GM18951 (cell line): ENCODE results near the gene MAP3K7CL.

ENCODE experiments used
- POLR2A ChIP-seq: IDR thresholded peaks from 4 replicates; pipeline ENCODE4 v1.6.1; 2011; ENCODE audit warnings: mild to moderate bottlenecking; ENCODE audit not compliant: insufficient read length, insufficient read depth; ENCODE audit errors: extremely low read depth
- in situ Hi-C: fragments of 300-500 bp; cut with MboI; formaldehyde crosslinking; loops from one replicate; pipeline ENCODE4 v1.12.0; 2022; ENCODE audit warnings: low sequenced_read_pairs, mixed read lengths, inconsistent platforms; ENCODE audit not compliant: unreplicated experiment

The MAP3K7CL gene

DNA sequence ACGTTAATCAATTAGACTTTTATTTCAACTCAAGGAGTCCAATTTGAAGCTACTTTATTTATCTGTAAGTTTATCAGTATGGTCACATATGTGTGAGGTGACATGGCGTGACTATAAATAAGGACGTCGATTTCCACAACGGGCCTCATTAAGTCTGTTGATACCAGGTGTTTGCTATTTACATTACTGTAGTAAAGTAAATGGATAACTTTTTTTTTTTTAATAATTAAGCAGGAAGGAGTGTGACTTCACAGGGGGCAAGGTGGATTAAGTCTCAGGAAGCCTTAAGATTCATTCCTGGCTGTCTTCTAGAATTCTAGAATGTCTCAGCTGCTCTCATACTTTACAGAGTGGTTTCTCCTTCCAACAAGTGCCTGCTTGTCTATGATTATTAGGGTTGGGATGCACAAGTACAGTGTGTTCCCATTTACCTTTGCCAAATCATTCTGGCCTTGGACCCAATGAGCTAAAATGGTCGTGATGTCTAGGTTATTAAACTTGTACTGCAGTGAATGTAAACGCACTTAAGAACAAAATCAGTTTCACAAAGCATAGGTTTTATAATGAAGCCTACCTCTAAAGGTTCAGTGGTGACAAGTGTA, 15.5 kb downstream of the MAP3K7CL start:
- in situ Hi-C loops, result no loop called here
- no peak for TF ChIP-seq POLR2A

DNA sequence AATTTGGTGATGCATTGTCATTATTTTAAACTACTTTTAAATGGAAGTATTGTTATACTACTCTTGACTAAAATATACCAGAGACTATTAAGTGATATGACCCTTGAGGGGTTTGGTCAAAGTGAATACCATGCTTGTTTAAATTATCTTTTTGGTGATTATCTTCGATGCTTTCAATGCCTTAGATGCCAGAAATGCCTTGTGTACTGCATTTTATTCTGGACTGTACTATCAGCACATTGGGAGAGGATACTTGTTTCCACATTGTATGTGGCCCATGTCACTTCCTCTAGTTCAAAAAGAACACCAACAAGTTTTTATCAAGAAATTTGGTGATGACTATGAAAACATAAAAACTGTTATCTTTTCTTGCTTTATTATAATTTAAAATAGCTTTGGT, 16.3 kb downstream of the MAP3K7CL start:
- no peak for TF ChIP-seq POLR2A
- in situ Hi-C loops, result no loop called here

DNA sequence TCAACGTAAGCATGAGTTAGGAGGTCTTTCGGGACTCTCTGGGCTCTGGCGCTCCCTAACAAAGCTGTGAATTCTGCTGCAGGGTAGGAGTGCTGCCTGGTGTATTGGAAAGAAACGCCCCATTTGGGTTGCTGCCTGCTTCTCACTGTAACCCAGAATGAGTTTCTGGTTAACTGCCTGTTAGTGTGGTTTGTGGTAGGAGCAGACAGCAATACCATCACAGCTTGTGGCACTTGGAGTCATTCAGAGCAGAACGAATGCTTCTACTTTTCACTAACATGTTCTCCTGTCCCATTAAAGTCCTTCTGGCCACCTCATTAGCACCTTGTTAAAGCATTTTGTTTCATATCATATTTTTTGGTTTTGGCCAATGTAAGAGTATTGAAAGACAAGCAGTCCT, 18.1 kb downstream of the MAP3K7CL start:
- in situ Hi-C loops, result no loop called here

DNA sequence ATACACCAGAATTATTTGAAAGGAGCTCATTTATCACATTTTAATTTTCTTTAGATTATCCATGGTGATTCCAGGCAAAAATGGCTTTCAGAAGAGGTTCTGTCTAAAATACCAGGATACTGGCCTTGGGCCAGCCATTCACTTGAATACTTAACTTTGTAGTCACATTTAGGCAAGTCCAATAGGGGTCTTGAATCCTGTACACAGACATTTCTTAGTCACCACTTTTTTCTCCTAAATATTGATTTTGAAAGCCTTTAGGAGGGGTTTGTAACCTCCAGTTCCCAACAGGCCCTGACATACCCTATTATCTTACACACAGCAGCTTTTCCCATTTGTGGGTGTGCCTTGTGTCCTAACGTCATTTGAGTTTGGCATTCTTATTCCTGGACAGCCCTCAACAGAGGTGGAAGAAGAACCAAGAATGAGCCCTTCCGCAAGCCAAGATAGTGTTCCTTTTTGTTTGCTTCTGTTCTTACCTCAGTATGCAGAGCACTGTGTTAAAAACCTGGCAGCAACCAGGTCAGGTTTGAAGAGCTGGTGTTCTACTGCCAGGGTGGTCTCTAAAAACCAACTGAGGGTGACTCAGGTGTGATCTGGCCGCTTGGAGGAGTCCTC, 19.5 kb downstream of the MAP3K7CL start:
- TF ChIP-seq POLR2A, result no peak
- in situ Hi-C loops, result no loop called here

More for the DNA sequence above, 18.1 kb downstream of the MAP3K7CL start:
- no peak for TF ChIP-seq POLR2A

DNA sequence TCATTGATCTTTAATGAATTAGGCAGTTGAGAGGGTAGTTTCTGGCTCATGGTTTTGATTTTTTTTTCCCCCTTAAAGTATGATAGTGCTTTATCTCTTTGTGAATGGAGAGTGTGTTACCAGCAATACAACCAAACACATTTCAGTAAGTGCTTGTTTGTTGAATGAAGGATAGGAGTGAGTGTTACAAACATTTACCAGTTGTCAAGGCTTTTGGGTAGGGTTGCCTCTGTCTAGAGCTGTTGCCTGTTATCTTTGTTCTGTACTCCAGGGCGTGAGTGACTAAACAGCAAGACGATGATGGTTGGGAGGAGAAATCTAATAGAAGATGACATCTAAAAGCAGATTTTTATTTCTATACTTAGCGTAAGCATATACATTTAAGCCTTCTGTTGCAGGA, 21.5 kb downstream of the MAP3K7CL start:
- TF ChIP-seq POLR2A, result no peak
- in situ Hi-C loops, result no loop called here

DNA sequence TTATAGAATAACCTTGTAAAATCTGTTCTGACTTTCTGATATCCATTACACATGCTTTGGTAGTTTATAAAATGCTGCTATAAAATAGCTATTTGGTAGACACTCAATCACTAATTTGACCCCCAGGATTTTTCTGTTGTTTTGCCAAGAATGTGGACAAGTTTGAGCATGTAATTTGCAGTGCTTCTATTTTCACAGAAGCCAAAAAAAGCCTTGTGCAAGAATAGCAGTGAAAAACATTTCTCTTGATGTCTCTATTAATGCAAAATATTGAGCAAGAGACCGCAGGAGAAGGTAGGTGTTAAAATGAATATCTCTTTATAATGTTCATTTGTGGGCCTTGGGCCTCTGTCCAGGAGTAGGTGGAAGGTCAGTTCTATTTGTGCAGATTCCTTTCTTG, 22.5 kb downstream of the MAP3K7CL start:
- in situ Hi-C loops, result no loop called here
- no peak for TF ChIP-seq POLR2A

GRCh38 chr21:29154270-29154669, 23.8 kb downstream of the MAP3K7CL start:
- in situ Hi-C loops, result no loop called here
- TF ChIP-seq POLR2A, result no peak

- in situ Hi-C loops, result no loop called here
Measured at GRCh38 chr21:29155118-29155932, 24.9 kb downstream of the MAP3K7CL start.

GRCh38 chr21:29155933-29156260, 25.5 kb downstream of the MAP3K7CL start:
- TF ChIP-seq POLR2A, result no peak
- in situ Hi-C loops, result no loop called here

More at GRCh38 chr21:29155118-29155932, 24.9 kb downstream of the MAP3K7CL start:
- TF ChIP-seq POLR2A, result no peak

- in situ Hi-C loops, result no loop called here
Measured at GRCh38 chr21:29157080-29157479, 26.6 kb downstream of the MAP3K7CL start.

GRCh38 chr21:29159842-29160241, 29.4 kb downstream of the MAP3K7CL start:
- in situ Hi-C loops, result loop anchor here (10.0 kb wide), 1 partner anchor 215 kb away; no protein-coding TSS in a partner anchor

More at GRCh38 chr21:29157080-29157479, 26.6 kb downstream of the MAP3K7CL start:
- TF ChIP-seq POLR2A, result no peak

GRCh38 chr21:29162825-29163224, 32.4 kb downstream of the MAP3K7CL start:
- in situ Hi-C loops, result loop anchor here (10.0 kb wide), 1 partner anchor 212 kb away; no protein-coding TSS in a partner anchor

More at GRCh38 chr21:29159842-29160241, 29.4 kb downstream of the MAP3K7CL start:
- TF ChIP-seq POLR2A, result no peak

GRCh38 chr21:29163341-29164115, 33.1 kb downstream of the MAP3K7CL start:
- in situ Hi-C loops, result loop anchor here (10.0 kb wide), 1 partner anchor 211 kb away; no protein-coding TSS in a partner anchor
- no peak for TF ChIP-seq POLR2A
